Activated CD4-positive, alpha-beta T cell treated with anti-CD3 and anti-CD28 coated beads, Interleukin-2, amount 10 ng/mL, durations not matched to agents 7 days and 5 days (primary cell): ENCODE data around the gene ST6GALNAC5. TPM values are rescaled to one million over a fixed set of nuclear protein-coding genes. Genes with fewer than 3 reads are reported as not detected.

ENCODE experiments used
- CTCF ChIA-PET: fragments of 350-600 bp; sonication (Branson Sonifier 250); formaldehyde crosslinking; loops from one replicate; lab custom pipeline; 2021; ENCODE audit warnings: antibody characterized with exemption; lab: Charles Lee
- POLR2A ChIA-PET: fragments of 350-600 bp; sonication (Branson Sonifier 250); formaldehyde crosslinking; loops from one replicate; lab custom pipeline; 2021; ENCODE audit warnings: antibody characterized with exemption; lab: Charles Lee
- DNase-seq: peaks from one replicate; pipeline ENCODE4 v3.0.0-alpha.2; 2020
- H3K27ac Mint-ChIP-seq: one replicate; pipeline ENCODE4 v1.8.0; 2021; ENCODE audit warnings: mild to moderate bottlenecking, moderate library complexity, mixed read lengths
- H3K27me3 Mint-ChIP-seq: one replicate; pipeline ENCODE4 v1.8.0; 2021; ENCODE audit warnings: mixed read lengths
- H3K36me3 Mint-ChIP-seq: one replicate; pipeline ENCODE4 v1.8.0; 2021; ENCODE audit warnings: low read depth, mixed read lengths
- H3K4me1 Mint-ChIP-seq: one replicate; pipeline ENCODE4 v1.8.0; 2021; ENCODE audit warnings: mixed read lengths
- H3K4me3 Mint-ChIP-seq: one replicate; pipeline ENCODE4 v1.8.0; 2021; ENCODE audit warnings: mild to moderate bottlenecking, moderate library complexity, mixed read lengths
- H3K9me3 Mint-ChIP-seq: one replicate; pipeline ENCODE4 v1.8.0; 2021; ENCODE audit warnings: mixed read lengths
- microRNA-seq: library from miRNA; unstranded; fragments of <30 nt; microRNA quantifications from one replicate; pipeline ENCODE4 v1.2.0, GENCODE V29; 2021; ENCODE audit warnings: borderline microRNAs expressed, borderline replicate concordance
- total RNA-seq, 2 experiments: library from RNA; stranded (reverse); gene quantifications; one replicate each; pipeline ENCODE4 v1.2.3, GENCODE V29; 2021

Gene ST6GALNAC5
- total RNA-seq, 2 experiments from 2014 or later, result not detected

- no peaks in the 10 kb centered on the region for H3K36me3 Mint-ChIP-seq
These were observed 233.6 kb downstream of the ST6GALNAC5 start for GRCh38 chr1:77100875-77101274.

GRCh38 chr1:77103486-77103885 is 236.2 kb downstream of the ST6GALNAC5 start:
- Mint-ChIP-seq H3K27me3 (no peaks in the 10 kb centered on the region), H3K36me3 (peaks cover 2% of the 10 kb centered on the region), H3K4me3 (no peak overlapping the region), H3K4me1 (no peaks in the 10 kb centered on the region), H3K9me3 (no peaks in the 10 kb centered on the region), H3K27ac (no peak overlapping the region)
- CTCF ChIA-PET, result no interaction called here
- DNase-seq, result no peak
- POLR2A ChIA-PET, result no interaction called here

More at GRCh38 chr1:77100875-77101274, 233.6 kb downstream of the ST6GALNAC5 start:
- Mint-ChIP-seq H3K4me1 (no peaks in the 10 kb centered on the region), H3K9me3 (peaks cover 2% of the 10 kb centered on the region), H3K27ac (no peak overlapping the region), H3K4me3 (no peak overlapping the region), H3K27me3 (no peaks in the 10 kb centered on the region)
- CTCF ChIA-PET, result no interaction called here
- DNase-seq, result no peak
- POLR2A ChIA-PET, result no interaction called here

DNA sequence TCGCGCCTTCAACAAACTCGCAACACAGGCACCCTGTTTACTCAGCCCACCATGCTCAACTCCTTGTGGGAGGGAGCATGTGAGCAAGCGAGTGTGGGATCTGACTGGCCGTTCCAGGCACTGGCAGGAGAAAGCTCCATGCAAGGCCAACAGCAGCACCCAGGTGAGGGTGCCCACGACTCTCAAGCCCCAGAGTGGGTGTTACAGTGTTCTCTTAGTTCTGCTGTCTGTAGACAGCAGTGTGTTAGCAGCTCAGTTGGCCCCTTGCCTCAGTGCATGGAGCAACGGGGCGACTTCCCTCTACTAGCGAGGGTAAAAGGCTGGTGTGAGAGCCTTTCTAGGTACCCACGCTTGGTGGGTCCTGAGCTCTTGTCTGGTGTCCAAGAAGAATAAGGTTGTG is 237.4 kb downstream of the ST6GALNAC5 start:
- H3K36me3 Mint-ChIP-seq, result peaks cover 5% of the 10 kb centered on the region
- no peak for DNase-seq
- H3K4me1 Mint-ChIP-seq, result no peaks in the 10 kb centered on the region
- peaks cover 3% of the 10 kb centered on the region for H3K9me3 Mint-ChIP-seq
- no peak overlapping the region for H3K27ac Mint-ChIP-seq
- ChIA-PET CTCF (interaction anchor here (1.0 kb wide), 1 partner anchor 955 kb away, joined by 3 read pairs; no protein-coding TSS in a partner anchor), POLR2A (no interaction called here)
- H3K27me3 Mint-ChIP-seq, result no peaks in the 10 kb centered on the region
- H3K4me3 Mint-ChIP-seq, result no peak overlapping the region

Small RNAs within 50 kb of the gene (microRNA-seq; reads per million reads assigned to microRNA genes)
- not detected for gene MIR7156
